Calu3 (cell line): ENCODE results near the gene HMGN4. TPM values are rescaled to one million over a fixed set of nuclear protein-coding genes. Genes with fewer than 3 reads are reported as not detected.

Experiments
- BruUV-seq: library from RNA; stranded (reverse); fragments of 400-500 nt; replicated peaks from 2 replicates; lab custom pipeline; 2021; lab: Mats Ljungman, UMichigan
- CTCF ChIA-PET: fragments of 300-600 bp; sonication (Branson Sonifier 250); formaldehyde crosslinking; loops from one replicate; lab custom pipeline; 2022; ENCODE audit warnings: antibody characterized with exemption; lab: Charles Lee
- DNase-seq: peaks from one replicate; pipeline ENCODE4 v3.0.0; 2022
- H3K27ac Mint-ChIP-seq: one replicate; pipeline ENCODE4 v1.8.0; 2022; ENCODE audit warnings: mixed read lengths; ENCODE audit not compliant: unreplicated experiment
- H3K27me3 Mint-ChIP-seq: one replicate; pipeline ENCODE4 v1.8.0; 2022; ENCODE audit warnings: mixed read lengths; ENCODE audit not compliant: unreplicated experiment
- H3K36me3 Mint-ChIP-seq: one replicate; pipeline ENCODE4 v1.8.0; 2022; ENCODE audit warnings: mild to moderate bottlenecking, moderate library complexity, mixed read lengths; ENCODE audit not compliant: insufficient read depth, unreplicated experiment
- H3K4me1 Mint-ChIP-seq: one replicate; pipeline ENCODE4 v1.8.0; 2022; ENCODE audit warnings: mild to moderate bottlenecking, low read depth, mixed read lengths; ENCODE audit not compliant: unreplicated experiment
- H3K4me3 Mint-ChIP-seq: one replicate; pipeline ENCODE4 v1.8.0; 2022; ENCODE audit warnings: mild to moderate bottlenecking, low read depth, moderate library complexity, mixed read lengths; ENCODE audit not compliant: unreplicated experiment
- H3K9me3 Mint-ChIP-seq: one replicate; pipeline ENCODE4 v1.8.0; 2022; ENCODE audit warnings: low read depth, mixed read lengths; ENCODE audit not compliant: unreplicated experiment
- CTCF ChIP-seq: fragments of 200-600 bp; IDR thresholded peaks from one replicate; pipeline ENCODE4 v1.8.0; 2022; ENCODE audit warnings: antibody characterized with exemption; ENCODE audit not compliant: unreplicated experiment
- intact Hi-C: fragments of 100-400 bp; cut with micrococcal nuclease; formaldehyde crosslinking; loops from one replicate; pipeline ENCODE4 v1.10.0; 2022; ENCODE audit not compliant: unreplicated experiment
- total RNA-seq: library from RNA; stranded (reverse); gene quantifications from 2 replicates; pipeline ENCODE4 v1.2.3, GENCODE V29; 2022

HMGN4 gene
- total RNA-seq, 1 experiment from 2014 or later, result 60.0 TPM

GRCh38 chr6:26575494-26575939 lies 37.4 kb downstream of the HMGN4 start:
- no peaks in the 10 kb centered on the region for H3K27me3 Mint-ChIP-seq
- CTCF ChIA-PET, result interaction anchor here (0.6 kb wide), 2 partner anchors 8 to 568 kb away, joined by 5 to 7 read pairs; no protein-coding TSS in a partner anchor
- peaks cover 24% of the 10 kb centered on the region for H3K4me1 Mint-ChIP-seq
- peaks cover 6% of the 10 kb centered on the region for H3K9me3 Mint-ChIP-seq
- no peak for TF ChIP-seq CTCF
- intact Hi-C loops, result no loop called here
- no peak overlapping the region for H3K27ac Mint-ChIP-seq
- no TSS peak for BruUV-seq
- peaks cover 33% of the 10 kb centered on the region for H3K36me3 Mint-ChIP-seq
- no peak overlapping the region for H3K4me3 Mint-ChIP-seq
- no peak for DNase-seq

GRCh38 chr6:26576407-26576843 lies 38.3 kb downstream of the HMGN4 start:
- Mint-ChIP-seq H3K4me1 (peaks cover 21% of the 10 kb centered on the region), H3K9me3 (peaks cover 6% of the 10 kb centered on the region), H3K27ac (peak overlapping the region; percentile 98), H3K4me3 (peak overlapping the region; percentile 74), H3K36me3 (peaks cover 30% of the 10 kb centered on the region), H3K27me3 (no peaks in the 10 kb centered on the region)
- no peak for DNase-seq
- no peak for TF ChIP-seq CTCF
- BruUV-seq, result no TSS peak
- intact Hi-C loops, result no loop called here
- CTCF ChIA-PET, result interaction anchor here (0.9 to 3.0 kb wide), 3 partner anchors 19 to 235 kb away, joined by 3 to 17 read pairs (median 3); no protein-coding TSS in a partner anchor

- Mint-ChIP-seq H3K36me3 (peaks cover 23% of the 10 kb centered on the region), H3K9me3 (peaks cover 6% of the 10 kb centered on the region), H3K27ac (peak overlapping the region; percentile 98), H3K27me3 (no peaks in the 10 kb centered on the region), H3K4me1 (peaks cover 14% of the 10 kb centered on the region), H3K4me3 (peak overlapping the region; percentile 74)
- CTCF ChIA-PET, result interaction anchor here (0.9 to 3.0 kb wide), 3 partner anchors 18 to 235 kb away, joined by 3 to 17 read pairs (median 3); no protein-coding TSS in a partner anchor
- DNase-seq, result peak; percentile 73
- intact Hi-C loops, result no loop called here
- no TSS peak for BruUV-seq
- TF ChIP-seq CTCF, result no peak
These were observed 39.0 kb downstream of the HMGN4 start for GRCh38 chr6:26576929-26577719.

- H3K36me3 Mint-ChIP-seq, result peaks cover 18% of the 10 kb centered on the region
- intact Hi-C loops, result no loop called here
- peak overlapping the region; percentile 98 for H3K27ac Mint-ChIP-seq
- CTCF ChIA-PET, result interaction anchor here (3.0 kb wide), 1 partner anchor 18 kb away, joined by 17 read pairs; no protein-coding TSS in a partner anchor
- H3K27me3 Mint-ChIP-seq, result peaks cover 3% of the 10 kb centered on the region
- peak overlapping the region; percentile 74 for H3K4me3 Mint-ChIP-seq
- H3K9me3 Mint-ChIP-seq, result peaks cover 6% of the 10 kb centered on the region
- TF ChIP-seq CTCF, result no peak
- DNase-seq, result no peak
- H3K4me1 Mint-ChIP-seq, result peaks cover 12% of the 10 kb centered on the region
- BruUV-seq, result no TSS peak
These were observed 39.5 kb downstream of the HMGN4 start for GRCh38 chr6:26577720-26578072.
